ENCODE results near the gene HRH3. TPM values are rescaled to one million over a fixed set of nuclear protein-coding genes. Genes with fewer than 3 reads are reported as not detected.

HRH3 gene
- total RNA-seq, 2 experiments from 2014 or later = not detected

DNA sequence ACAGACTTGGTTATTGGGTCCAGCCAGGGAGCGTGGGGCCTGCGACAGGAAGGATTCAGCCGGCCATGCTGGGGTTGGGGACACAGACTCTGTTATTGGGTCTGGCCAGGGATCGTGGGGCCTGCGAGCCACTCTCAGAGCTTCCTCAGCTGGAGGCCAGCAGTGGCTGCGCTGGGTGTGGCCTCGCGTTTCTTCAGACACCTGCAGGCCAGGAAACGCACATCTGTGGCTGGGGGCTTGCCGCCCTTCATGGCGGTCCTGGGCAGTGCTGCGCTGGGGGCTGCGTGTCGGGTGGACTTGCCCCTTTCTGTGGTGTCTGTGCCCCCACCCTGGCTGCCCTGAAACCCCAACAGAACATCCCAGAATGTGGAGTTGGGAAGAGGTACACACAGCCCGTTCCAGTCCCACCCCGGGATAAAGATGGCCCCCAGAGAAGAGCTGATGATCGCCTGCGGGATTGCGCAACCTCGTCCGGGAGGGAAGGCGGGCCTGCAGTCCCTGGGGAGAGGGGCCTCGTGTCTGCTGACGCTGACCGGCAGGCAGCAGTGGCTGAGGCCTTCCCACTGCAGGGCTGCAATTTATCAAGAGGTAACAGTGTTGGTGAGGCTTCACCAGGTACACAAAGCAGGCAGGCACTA, 54.2 kb downstream of the HRH3 start:
- Mint-ChIP-seq H3K27me3 (no peaks in the 10 kb centered on the region), H3K9me3 (ENCODE audit: low read depth) (no peaks in the 10 kb centered on the region), H3K4me1 (no peaks in the 10 kb centered on the region), H3K4me3 (no peak overlapping the region), H3K27ac (no peak overlapping the region), H3K36me3 (ENCODE audit: low read depth) (peaks cover 21% of the 10 kb centered on the region)
- no peak for DNase-seq
- intact Hi-C loops (cut with DNase I, micrococcal nuclease) = no loop called here
- ChIA-PET CTCF (no interaction called here), POLR2A (interaction anchor here (0.7 kb wide), 1 partner anchor 758 kb away, joined by 3 read pairs; no protein-coding TSS in a partner anchor)
- ATAC-seq = no peak

Other genes starting within 250 kb of the HRH3 start
- 10 to 100 TPM; 15.4 to 27.1 TPM for gene TAF4, start 154.4 kb downstream of the HRH3 start, total RNA-seq
- 10 to 100 TPM; 38.7 TPM for gene LSM14B, start 97.8 kb downstream of the HRH3 start, total RNA-seq
- 100 to 1,000 TPM; 208 to 296 TPM for gene PSMA7, start 76.9 kb downstream of the HRH3 start, total RNA-seq
- 10 to 100 TPM; 14.3 to 16.6 TPM for gene SS18L1, start 76.5 kb downstream of the HRH3 start, total RNA-seq
- 10 to 100 TPM; 38.0 to 44.9 TPM for gene MTG2, start 37.2 kb downstream of the HRH3 start, total RNA-seq
- gene OSBPL2, start 18.2 kb upstream of the HRH3 start, total RNA-seq = 10 to 100 TPM; 19.2 to 23.0 TPM
- gene ADRM1, start 82.7 kb upstream of the HRH3 start, total RNA-seq = 100 to 1,000 TPM in 1 of 2 experiments, 10 to 100 TPM in 1; 92.8 to 103 TPM
- gene LAMA5, start 147.0 kb upstream of the HRH3 start, total RNA-seq = 1 to 10 TPM in 1 of 2 experiments, under 1 TPM in 1; 0.72 to 1.0 TPM
- 1,000 to 10,000 TPM; 1,051 to 2,439 TPM for gene RPS21, start 166.8 kb upstream of the HRH3 start, total RNA-seq
- gene CABLES2, start 187.0 kb upstream of the HRH3 start, total RNA-seq = 1 to 10 TPM; 6.4 to 7.6 TPM
- not detected for gene RBBP8NL, start 207.3 kb upstream of the HRH3 start, total RNA-seq

All from activated CD4-positive, alpha-beta T cell treated with anti-CD3 and anti-CD28 coated beads for 36 hours (primary cell).